Activated CD8-positive, alpha-beta memory T cell treated with anti-CD3 and anti-CD28 coated beads, Interleukin-2, amount 10 ng/mL, durations not matched to agents 7 days and 5 days (primary cell): ENCODE results near the gene HEMK1. TPM values are rescaled to one million over a fixed set of nuclear protein-coding genes. Genes with fewer than 3 reads are reported as not detected.

Experiments used
- ATAC-seq: fragments of 150-1000 bp; cut with Tn5 transposase; one replicate; pipeline ENCODE4 v1.10.0; 2021; ENCODE audit warnings: moderate library complexity
- CTCF ChIA-PET: fragments of 350-600 bp; sonication (Branson Sonifier 250); formaldehyde crosslinking; loops from one replicate; lab custom pipeline; 2021; ENCODE audit warnings: antibody characterized with exemption; lab: Charles Lee
- DNase-seq: peaks from one replicate; pipeline ENCODE4 v3.0.0-alpha.2; 2020
- H3K27ac Mint-ChIP-seq: one replicate; pipeline ENCODE4 v1.8.0; 2021; ENCODE audit warnings: mild to moderate bottlenecking, mixed read lengths
- H3K27me3 Mint-ChIP-seq: one replicate; pipeline ENCODE4 v1.8.0; 2021; ENCODE audit warnings: mixed read lengths
- H3K36me3 Mint-ChIP-seq: one replicate; pipeline ENCODE4 v1.8.0; 2021; ENCODE audit warnings: mild to moderate bottlenecking, mixed read lengths
- H3K4me1 Mint-ChIP-seq: one replicate; pipeline ENCODE4 v1.8.0; 2021; ENCODE audit warnings: mixed read lengths
- H3K4me3 Mint-ChIP-seq: one replicate; pipeline ENCODE4 v1.8.0; 2021; ENCODE audit warnings: mild to moderate bottlenecking, moderate library complexity, mixed read lengths
- H3K9me3 Mint-ChIP-seq: one replicate; pipeline ENCODE4 v1.8.0; 2022; ENCODE audit warnings: low read depth, mixed read lengths
- total RNA-seq, 2 experiments: library from RNA; stranded (reverse); gene quantifications; one replicate each; pipeline ENCODE4 v1.2.3, GENCODE V29; 2021

HEMK1 gene
- total RNA-seq, 2 experiments from 2014 or later: 49.9 to 61.3 TPM

- H3K9me3 Mint-ChIP-seq: no peaks in the 10 kb centered on the region
- peaks cover 29% of the 10 kb centered on the region for H3K36me3 Mint-ChIP-seq
- peak; percentile 37 for ATAC-seq
- no peak overlapping the region for H3K4me3 Mint-ChIP-seq
- no peaks in the 10 kb centered on the region for H3K27me3 Mint-ChIP-seq
- CTCF ChIA-PET: interaction anchor here (1.1 to 4.4 kb wide), 9 partner anchors 8 to 704 kb away, joined by 3 to 21 read pairs (median 5); partner anchors contain the start of gene MAPKAPK3
- peak overlapping the region; percentile 80 for H3K27ac Mint-ChIP-seq
- peak; percentile 52 for DNase-seq
- H3K4me1 Mint-ChIP-seq: peaks cover 84% of the 10 kb centered on the region
Measured at GRCh38 chr3:50632450-50632849, 63.1 kb downstream of the HEMK1 start.

GRCh38 chr3:50633230-50633790 is 64.0 kb downstream of the HEMK1 start:
- H3K27me3 Mint-ChIP-seq: no peaks in the 10 kb centered on the region
- CTCF ChIA-PET: interaction anchor here (1.1 to 4.4 kb wide), 7 partner anchors 9 to 703 kb away, joined by 3 to 21 read pairs (median 5); partner anchors contain the start of gene MAPKAPK3
- DNase-seq (no peak), ATAC-seq (peak; percentile 17)
- peak overlapping the region; percentile 80 for H3K27ac Mint-ChIP-seq
- peaks cover 87% of the 10 kb centered on the region for H3K4me1 Mint-ChIP-seq
- no peaks in the 10 kb centered on the region for H3K9me3 Mint-ChIP-seq
- H3K4me3 Mint-ChIP-seq: no peak overlapping the region
- peaks cover 27% of the 10 kb centered on the region for H3K36me3 Mint-ChIP-seq

GRCh38 chr3:50635066-50635465 is 65.7 kb downstream of the HEMK1 start:
- no peak for DNase-seq
- CTCF ChIA-PET: interaction anchor here (0.9 to 4.4 kb wide), 4 partner anchors 11 to 19 kb away, joined by 3 to 21 read pairs (median 6); no protein-coding TSS in a partner anchor
- peaks cover 26% of the 10 kb centered on the region for H3K36me3 Mint-ChIP-seq
- peaks cover 71% of the 10 kb centered on the region for H3K4me1 Mint-ChIP-seq
- peak overlapping the region; percentile 47 for H3K27ac Mint-ChIP-seq
- H3K27me3 Mint-ChIP-seq: no peaks in the 10 kb centered on the region
- no peak for ATAC-seq
- no peaks in the 10 kb centered on the region for H3K9me3 Mint-ChIP-seq
- no peak overlapping the region for H3K4me3 Mint-ChIP-seq

GRCh38 chr3:50637011-50637410 is 67.7 kb downstream of the HEMK1 start:
- Mint-ChIP-seq H3K4me3 (no peak overlapping the region), H3K36me3 (peaks cover 20% of the 10 kb centered on the region), H3K4me1 (peaks cover 52% of the 10 kb centered on the region), H3K27me3 (no peaks in the 10 kb centered on the region), H3K9me3 (no peaks in the 10 kb centered on the region), H3K27ac (peak overlapping the region; percentile 75)
- no peak for ATAC-seq
- DNase-seq: no peak
- CTCF ChIA-PET: interaction anchor here (0.6 to 1.8 kb wide), 4 partner anchors 8 to 22 kb away, joined by 3 to 8 read pairs (median 5); no protein-coding TSS in a partner anchor

- CTCF ChIA-PET: interaction anchor here (1.0 to 1.8 kb wide), 2 partner anchors 9 to 18 kb away, joined by 3 to 8 read pairs; no protein-coding TSS in a partner anchor
- ATAC-seq (no peak), DNase-seq (no peak)
- H3K27me3 Mint-ChIP-seq: no peaks in the 10 kb centered on the region
- H3K4me3 Mint-ChIP-seq: no peak overlapping the region
- H3K27ac Mint-ChIP-seq: peak overlapping the region; percentile 75
- H3K9me3 Mint-ChIP-seq: no peaks in the 10 kb centered on the region
- H3K4me1 Mint-ChIP-seq: peaks cover 43% of the 10 kb centered on the region
- H3K36me3 Mint-ChIP-seq: peaks cover 25% of the 10 kb centered on the region
Measured at GRCh38 chr3:50637945-50638344, 68.6 kb downstream of the HEMK1 start.

- Mint-ChIP-seq H3K4me1 (peaks cover 31% of the 10 kb centered on the region), H3K4me3 (no peak overlapping the region), H3K27ac (peak overlapping the region; percentile 33), H3K36me3 (peaks cover 23% of the 10 kb centered on the region), H3K9me3 (no peaks in the 10 kb centered on the region), H3K27me3 (no peaks in the 10 kb centered on the region)
- DNase-seq (no peak), ATAC-seq (no peak)
- CTCF ChIA-PET: interaction anchor here (0.8 to 2.8 kb wide), 2 partner anchors 14 to 23 kb away, joined by 3 to 8 read pairs; no protein-coding TSS in a partner anchor
Measured at GRCh38 chr3:50639055-50639494, 69.8 kb downstream of the HEMK1 start.

GRCh38 chr3:50642382-50642781 is 73.1 kb downstream of the HEMK1 start:
- Mint-ChIP-seq H3K9me3 (no peaks in the 10 kb centered on the region), H3K36me3 (peaks cover 25% of the 10 kb centered on the region), H3K4me3 (no peak overlapping the region), H3K4me1 (peaks cover 9% of the 10 kb centered on the region), H3K27ac (peak overlapping the region; percentile 7), H3K27me3 (no peaks in the 10 kb centered on the region)
- no peak for ATAC-seq
- no peak for DNase-seq
- CTCF ChIA-PET: no interaction called here

GRCh38 chr3:50644561-50644960 is 75.2 kb downstream of the HEMK1 start:
- Mint-ChIP-seq H3K9me3 (no peaks in the 10 kb centered on the region), H3K27ac (no peak overlapping the region), H3K4me3 (no peak overlapping the region), H3K36me3 (peaks cover 28% of the 10 kb centered on the region), H3K4me1 (no peaks in the 10 kb centered on the region), H3K27me3 (no peaks in the 10 kb centered on the region)
- ATAC-seq (no peak), DNase-seq (no peak)
- CTCF ChIA-PET: interaction anchor here (1.3 to 2.7 kb wide), 4 partner anchors 9 to 31 kb away, joined by 4 to 8 read pairs (median 6); partner anchors contain the start of gene MAPKAPK3

GRCh38 chr3:50645378-50645777 is 76.1 kb downstream of the HEMK1 start:
- H3K27me3 Mint-ChIP-seq: no peaks in the 10 kb centered on the region
- no peak for DNase-seq
- H3K36me3 Mint-ChIP-seq: peaks cover 29% of the 10 kb centered on the region
- peak overlapping the region; percentile 19 for H3K27ac Mint-ChIP-seq
- H3K9me3 Mint-ChIP-seq: no peaks in the 10 kb centered on the region
- H3K4me3 Mint-ChIP-seq: no peak overlapping the region
- H3K4me1 Mint-ChIP-seq: no peaks in the 10 kb centered on the region
- CTCF ChIA-PET: interaction anchor here (1.7 to 2.7 kb wide), 3 partner anchors 14 to 32 kb away, joined by 4 to 7 read pairs (median 5); partner anchors contain the start of gene MAPKAPK3
- no peak for ATAC-seq

Other genes starting within 250 kb of the HEMK1 start
- gene HYAL2, start 246.8 kb upstream of the HEMK1 start, total RNA-seq: 1 to 10 TPM; 7.4 TPM
- 10 to 100 TPM; 20.4 to 25.0 TPM for gene TUSC2, start 241.3 kb upstream of the HEMK1 start, total RNA-seq
- gene RASSF1, start 228.7 kb upstream of the HEMK1 start, total RNA-seq: 100 to 1,000 TPM; 124 to 205 TPM
- gene ZMYND10, start 223.8 kb upstream of the HEMK1 start, total RNA-seq: 1 to 10 TPM; 2.4 to 2.9 TPM
- 10 to 100 TPM; 45.3 to 49.7 TPM for gene NPRL2, start 218.7 kb upstream of the HEMK1 start, total RNA-seq
- 10 to 100 TPM; 35.1 to 37.7 TPM for gene CYB561D2, start 218.7 kb upstream of the HEMK1 start, total RNA-seq
- 10 to 100 TPM; 19.8 to 23.0 TPM for gene TMEM115, start 210.0 kb upstream of the HEMK1 start, total RNA-seq
- 1 to 10 TPM in 1 of 2 experiments, under 1 TPM in 1; 0.56 to 1.1 TPM for gene CACNA2D2, start 65.9 kb upstream of the HEMK1 start, total RNA-seq
- 10 to 100 TPM; 15.6 to 17.8 TPM for gene C3orf18, start 1.8 kb upstream of the HEMK1 start, total RNA-seq
- 100 to 1,000 TPM; 266 to 369 TPM for gene CISH, start 42.3 kb downstream of the HEMK1 start, total RNA-seq
- 100 to 1,000 TPM; 156 to 175 TPM for gene MAPKAPK3, start 47.6 kb downstream of the HEMK1 start, total RNA-seq
- gene DOCK3, start 105.4 kb downstream of the HEMK1 start, total RNA-seq: 1 to 10 TPM; 3.4 to 4.1 TPM